A673 (cell line): Measurements from ENCODE around the gene RGCC. TPM values are rescaled to one million over a fixed set of nuclear protein-coding genes. Genes with fewer than 3 reads are reported as not detected.

ENCODE experiments used
- Bru-seq: library from RNA; stranded (reverse); fragments of 400-500 nt; gene quantifications from one replicate; lab custom pipeline; 2021; lab: Mats Ljungman, UMichigan
- BruChase-seq, 2 experiments: library from RNA; stranded (reverse); fragments of 400-500 nt; gene quantifications; one replicate each; lab custom pipeline; 2021; lab: Mats Ljungman, UMichigan
- BruUV-seq: library from RNA; stranded (reverse); fragments of 400-500 nt; replicated peaks from 2 replicates; lab custom pipeline; 2021; lab: Mats Ljungman, UMichigan
- CTCF ChIA-PET: fragments of 300-600 bp; sonication (Branson Sonifier 250); formaldehyde crosslinking; loops from one replicate; lab custom pipeline; 2022; ENCODE audit warnings: antibody characterized with exemption; lab: Charles Lee
- POLR2A ChIA-PET: fragments of 300-600 bp; sonication (Branson Sonifier 250); formaldehyde crosslinking; loops from one replicate; lab custom pipeline; 2022; ENCODE audit warnings: antibody characterized with exemption; ENCODE audit not compliant: low non-redundant PET; lab: Charles Lee
- DNase-seq: peaks from one replicate; pipeline ENCODE4 v3.0.0-alpha.2; 2015; ENCODE audit warnings: low spot score
- H3K27ac ChIP-seq: fragments of 200-600 bp; sonication (generic); 2 replicates; pipeline ENCODE4 v1.5.1; 2016; ENCODE audit warnings: mixed run types, low read depth, mild to moderate bottlenecking, mixed read lengths, antibody characterized with exemption, low read length; ENCODE audit not compliant: poor library complexity, severe bottlenecking
- H3K27me3 ChIP-seq: fragments of 200-600 bp; sonication (generic); replicated peaks from 2 replicates; pipeline ENCODE4 v1.6.1; 2017; ENCODE audit warnings: mixed run types, low read depth, mild to moderate bottlenecking, mixed read lengths, antibody characterized with exemption, low read length; ENCODE audit not compliant: insufficient read depth, poor library complexity
- H3K36me3 ChIP-seq: fragments of 200-600 bp; sonication (generic); 2 replicates; pipeline ENCODE4 v1.6.1; 2016; ENCODE audit warnings: mixed run types, mild to moderate bottlenecking, mixed read lengths, antibody characterized with exemption, low read length; ENCODE audit not compliant: insufficient read depth, poor library complexity, severe bottlenecking
- H3K4me1 ChIP-seq: fragments of 200-600 bp; sonication (generic); 2 replicates; pipeline ENCODE4 v1.6.1; 2017; ENCODE audit warnings: mixed run types, mild to moderate bottlenecking, mixed read lengths, antibody characterized with exemption, low read length; ENCODE audit not compliant: insufficient read depth, poor library complexity, severe bottlenecking
- H3K4me3 ChIP-seq: fragments of 200-600 bp; sonication (generic); 2 replicates; pipeline ENCODE4 v1.5.1; 2016; ENCODE audit warnings: low read depth, mixed run types, mild to moderate bottlenecking, mixed read lengths, low read length; ENCODE audit not compliant: poor library complexity, severe bottlenecking
- H3K9me3 ChIP-seq: fragments of 200-600 bp; sonication (generic); 2 replicates; pipeline ENCODE4 v1.6.1; 2016; ENCODE audit warnings: mixed run types, low read depth, mild to moderate bottlenecking, mixed read lengths, antibody characterized with exemption, low read length; ENCODE audit not compliant: poor library complexity, severe bottlenecking
- CTCF ChIP-seq: fragments of 300-800, 200-600 bp; sonication (generic); conservative IDR thresholded peaks from 2 replicates; pipeline ENCODE4 v1.5.1; 2017; ENCODE audit warnings: low read depth, mild to moderate bottlenecking, antibody characterized with exemption, low read length, moderate library complexity, mixed read lengths
- EZH2 ChIP-seq: fragments of 200-600 bp; sonication (generic); IDR thresholded peaks from 2 replicates; pipeline ENCODE4 v1.6.1; 2017; ENCODE audit warnings: borderline replicate concordance, low read depth, mild to moderate bottlenecking, mixed read lengths, antibody characterized with exemption, low read length; ENCODE audit not compliant: poor library complexity, severe bottlenecking
- intact Hi-C: fragments of 100-400 bp; cut with micrococcal nuclease; formaldehyde crosslinking; loops from one replicate; pipeline ENCODE4 v1.10.0; 2022; ENCODE audit not compliant: unreplicated experiment
- long read RNA-seq: library from polyadenylated mRNA; stranded (forward); transcript quantifications from one replicate; pipeline ENCODE4 v2.0.0, GENCODE V29; 2022
- total RNA-seq: library from RNA; stranded (reverse); gene quantifications from 2 replicates; pipeline ENCODE4 v1.2.3, GENCODE V29; 2021

The RGCC gene
- not detected in 2 replicates for total RNA-seq
- percentile 15 among the genes with signal in this experiment for Bru-seq, nascent RNA
- percentile 10 among the genes with signal in this experiment for BruChase-seq, experiment 1, labeled RNA remaining after a 2-hour chase
- percentile 6 among the genes with signal in this experiment for BruChase-seq, experiment 2, labeled RNA remaining after a 6-hour chase
- long read RNA-seq = 0 reads

- BruUV-seq = no TSS peak
- POLR2A ChIA-PET = no interaction called here
- H3K9me3 ChIP-seq = no peaks in the 10 kb centered on the region
- H3K27ac ChIP-seq = no peak within 1 kb of the TSS
- CTCF ChIA-PET = no interaction called here
- intact Hi-C loops = no loop called here
- DNase-seq = peak; percentile 49
- H3K36me3 ChIP-seq = no peaks in the 10 kb centered on the region
- TF ChIP-seq CTCF (no peak), EZH2 (no peak)
- H3K4me3 ChIP-seq = peak within 1 kb of the TSS; percentile 44
- H3K4me1 ChIP-seq = peaks cover 4% of the 10 kb centered on the region
- H3K27me3 ChIP-seq = peaks cover 56% of the 10 kb centered on the region
Measured at GRCh38 chr13:41456768-41457588, at the start of gene RGCC. Gene RGCC, plus strand, starts transcription at chr13:41457550. Its CDS starts 158 bp downstream, at chr13:41457708.

GRCh38 chr13:41408121-41408520 is 49.2 kb upstream of the RGCC start:
- H3K4me1 ChIP-seq = no peaks in the 10 kb centered on the region
- CTCF ChIA-PET = no interaction called here
- H3K27me3 ChIP-seq = no peaks in the 10 kb centered on the region
- DNase-seq = no peak
- no peak for TF ChIP-seq EZH2
- TF ChIP-seq CTCF = no peak
- no TSS peak for BruUV-seq
- intact Hi-C loops = no loop called here
- no peaks in the 10 kb centered on the region for H3K36me3 ChIP-seq
- no peak overlapping the region for H3K27ac ChIP-seq
- POLR2A ChIA-PET = no interaction called here
- no peak overlapping the region for H3K4me3 ChIP-seq
- no peaks in the 10 kb centered on the region for H3K9me3 ChIP-seq

GRCh38 chr13:41408746-41409145 is 48.6 kb upstream of the RGCC start:
- no peaks in the 10 kb centered on the region for H3K4me1 ChIP-seq
- ChIA-PET CTCF (interaction anchor here (0.6 kb wide), 1 partner anchor 109 kb away, joined by 4 read pairs; no protein-coding TSS in a partner anchor), POLR2A (no interaction called here)
- TF ChIP-seq EZH2 = no peak
- BruUV-seq = no TSS peak
- H3K36me3 ChIP-seq = no peaks in the 10 kb centered on the region
- no peak overlapping the region for H3K4me3 ChIP-seq
- intact Hi-C loops = no loop called here
- no peaks in the 10 kb centered on the region for H3K9me3 ChIP-seq
- H3K27ac ChIP-seq = no peak overlapping the region
- DNase-seq = no peak
- no peaks in the 10 kb centered on the region for H3K27me3 ChIP-seq
